HepG2 (cell line): Measurements from ENCODE around the gene TACC2. TPM values are rescaled to one million over a fixed set of nuclear protein-coding genes. Genes with fewer than 3 reads are reported as not detected.

Experiments used
- ATAC-seq: fragments of 200-7000 bp; cut with Tn5 transposase; 3 replicates; pipeline ENCODE4 v1.9.1; 2020; ENCODE audit warnings: mild to moderate bottlenecking, moderate library complexity
- BruUV-seq: library from RNA; stranded (reverse); fragments of 400-500 nt; replicated peaks from 2 replicates; lab custom pipeline; 2021; lab: Mats Ljungman, UMichigan
- CTCF ChIA-PET: fragments of 300-600 bp; formaldehyde crosslinking; extraction: SDS; loops from one replicate; lab custom pipeline; 2021; ENCODE audit warnings: low total read pairs, inconsistent platforms, low intra/inter-chr PET ratio; lab: Yijun Ruan, JAX
- POLR2A ChIA-PET: fragments of 350-600 bp; sonication (Branson Sonifier 250); formaldehyde crosslinking; loops from one replicate; lab custom pipeline; 2020; ENCODE audit warnings: antibody characterized with exemption, inconsistent platforms; lab: Yijun Ruan, JAX
- DNase-seq: peaks from one replicate; pipeline ENCODE4 v3.0.0-alpha.2; 2015; ENCODE audit warnings: low spot score
- FAIRE-seq: peaks from 3 replicates; lab custom pipeline; 2011; peaks lifted over from hg19 to GRCh38; lab: Jason Lieb, UNC
- H2AFZ ChIP-seq: one replicate; pipeline ENCODE4 v1.6.1; 2011; ENCODE audit warnings: low read length, inconsistent platforms
- H3K27ac ChIP-seq: fragments of 300-600 bp; 3 replicates; pipeline ENCODE4 v1.8.0; 2011; ENCODE audit warnings: mixed run types, mild to moderate bottlenecking, mixed read lengths, low read length, inconsistent platforms; ENCODE audit not compliant: insufficient read depth; ENCODE audit errors: extremely low read length
- H3K27me3 ChIP-seq, 2 experiments: fragments of 200-600 bp in 1 of 2; 2 replicates in 1 of 2; 3 replicates in 1 of 2; pipeline versions ENCODE4 v1.6.0 to v1.8.0; 2011; ENCODE audit warnings: low read length in 2 of 2, mild to moderate bottlenecking in 2 of 2, moderate library complexity in 2 of 2, inconsistent platforms in 1 of 2; ENCODE audit not compliant: insufficient read depth in 2 of 2, control insufficient read depth in 1 of 2
- H3K36me3 ChIP-seq, 2 experiments: fragments of 200-600 bp in 1 of 2; replicated peaks in 1 of 2; 2 replicates in 1 of 2; 3 replicates in 1 of 2; pipeline versions ENCODE4 v1.5.1 to v1.8.0; 2011; ENCODE audit warnings: low read length in 2 of 2, inconsistent platforms in 1 of 2; ENCODE audit not compliant: insufficient read depth in 2 of 2, control insufficient read depth in 1 of 2
- H3K4me1 ChIP-seq: 2 replicates; pipeline ENCODE4 v1.5.1; 2012; ENCODE audit warnings: low read length, inconsistent platforms; ENCODE audit not compliant: insufficient read depth
- H3K4me2 ChIP-seq: 2 replicates; pipeline ENCODE4 v1.6.0; 2011; ENCODE audit warnings: low read depth, low read length, inconsistent platforms
- H3K4me3 ChIP-seq, 3 experiments: fragments of 200-600 bp in 1 of 3; sonication (generic), shearing (Covaris generic) in 1 of 3; replicated peaks in 1 of 3; 2 replicates each; pipeline ENCODE4 v1.5.1; 2011 to 2016; ENCODE audit warnings: low read length in 3 of 3, inconsistent platforms in 2 of 3, low read depth in 2 of 3, mild to moderate bottlenecking in 2 of 3, control low read depth in 1 of 3, mixed read lengths in 1 of 3; ENCODE audit not compliant: insufficient read depth in 1 of 3
- H3K79me2 ChIP-seq: one replicate; pipeline ENCODE4 v1.6.1; 2011; ENCODE audit warnings: low read length, inconsistent platforms; ENCODE audit not compliant: insufficient read depth
- H3K9ac ChIP-seq: 2 replicates; pipeline ENCODE4 v1.6.0; 2011; ENCODE audit warnings: mild to moderate bottlenecking, low read depth, low read length, inconsistent platforms; ENCODE audit not compliant: insufficient read depth
- H3K9me3 ChIP-seq: 2 replicates; pipeline ENCODE4 v1.5.1; 2012; ENCODE audit warnings: mild to moderate bottlenecking, low read length
- H4K20me1 ChIP-seq: 2 replicates; pipeline ENCODE4 v1.6.0; 2011; ENCODE audit warnings: inconsistent platforms, mild to moderate bottlenecking, low read length, moderate library complexity; ENCODE audit not compliant: insufficient read depth
- DNMT3B ChIP-seq: conservative IDR thresholded peaks from 2 replicates; pipeline ENCODE4 v1.6.1; 2016; ENCODE audit warnings: missing biosample characterization, control low read depth
- NR2F1 ChIP-seq, 2 experiments: fragments of 450-650 bp in 1 of 2; formaldehyde crosslinking in 1 of 2; IDR thresholded peaks; 2 replicates each; pipeline versions ENCODE4 v1.5.0 to v1.6.1; 2016 to 2020; ENCODE audit warnings: mild to moderate bottlenecking in 1 of 2, missing compliant biosample characterization in 1 of 2, missing genetic modification reagents in 1 of 2, moderate library complexity in 1 of 2
- ZNF121 ChIP-seq: sonication (generic); formaldehyde crosslinking; IDR thresholded peaks from 2 replicates; pipeline ENCODE4 v1.5.0; 2020; ENCODE audit warnings: mild to moderate bottlenecking, missing genetic modification reagents
- WGBS: methylation state at CpG from one replicate; pipeline ENCODE4 v1.1.6; 2017; ENCODE audit warnings: low lambda C conversion rate; 5-methylcytosine and 5-hydroxymethylcytosine counted together
- in situ Hi-C: cut with HindIII; loops from 2 replicates; pipeline ENCODE4 v1.10.0; 2017; ENCODE audit warnings: low pct_unique_long_range_greater_than_20kb; ENCODE audit not compliant: extremely low pct_ligation_motif_present
- intact Hi-C: fragments of 100-400 bp; cut with micrococcal nuclease; formaldehyde crosslinking; loops from one replicate; pipeline ENCODE4 v1.10.0; 2022; ENCODE audit not compliant: unreplicated experiment
- polyA plus RNA-seq, 8 experiments: library from polyadenylated mRNA; depleted of rRNA in 3 of 8; stranded (reverse) in 7 of 8; unstranded in 1 of 8; fragments of >200 nt; fragmentation: Illumina TruSeq in 4 of 8; extraction: Trizol in 4 of 8; gene quantifications; 2 replicates each; pipeline versions ENCODE4 v1.2.1 to v1.2.3, GENCODE V29; 2011 to 2016; ENCODE audit warnings: low read depth in 4 of 8, missing spikeins in 1 of 8, mixed read lengths in 1 of 8; ENCODE audit not compliant: insufficient read depth in 1 of 8
- total RNA-seq, 5 experiments: library from RNA; depleted of rRNA; stranded (reverse); fragments of >200 nt; fragmentation: Illumina TruSeq; extraction: Trizol; gene quantifications; 2 replicates each; pipeline ENCODE4 v1.2.3, GENCODE V29; 2016; ENCODE audit warnings: low read depth in 1 of 5
- TF ChIP-seq, protein P1 (sequence below), 2 experiments: fragments of 450-650 bp in 1 of 2; sonication (generic) in 1 of 2; formaldehyde crosslinking; IDR thresholded peaks; 2 replicates each; pipeline versions ENCODE4 v1.5.0 to v1.8.0; 2020 to 2022; ENCODE audit warnings: mild to moderate bottlenecking in 1 of 2, missing genetic modification reagents in 1 of 2

Gene TACC2
- total and polyA plus RNA-seq, 2 of the 13 experiments (the other 11 are each of a cell fraction or from before 2014, with no cell fraction given): 11.8 to 16.0 TPM

DNA sequence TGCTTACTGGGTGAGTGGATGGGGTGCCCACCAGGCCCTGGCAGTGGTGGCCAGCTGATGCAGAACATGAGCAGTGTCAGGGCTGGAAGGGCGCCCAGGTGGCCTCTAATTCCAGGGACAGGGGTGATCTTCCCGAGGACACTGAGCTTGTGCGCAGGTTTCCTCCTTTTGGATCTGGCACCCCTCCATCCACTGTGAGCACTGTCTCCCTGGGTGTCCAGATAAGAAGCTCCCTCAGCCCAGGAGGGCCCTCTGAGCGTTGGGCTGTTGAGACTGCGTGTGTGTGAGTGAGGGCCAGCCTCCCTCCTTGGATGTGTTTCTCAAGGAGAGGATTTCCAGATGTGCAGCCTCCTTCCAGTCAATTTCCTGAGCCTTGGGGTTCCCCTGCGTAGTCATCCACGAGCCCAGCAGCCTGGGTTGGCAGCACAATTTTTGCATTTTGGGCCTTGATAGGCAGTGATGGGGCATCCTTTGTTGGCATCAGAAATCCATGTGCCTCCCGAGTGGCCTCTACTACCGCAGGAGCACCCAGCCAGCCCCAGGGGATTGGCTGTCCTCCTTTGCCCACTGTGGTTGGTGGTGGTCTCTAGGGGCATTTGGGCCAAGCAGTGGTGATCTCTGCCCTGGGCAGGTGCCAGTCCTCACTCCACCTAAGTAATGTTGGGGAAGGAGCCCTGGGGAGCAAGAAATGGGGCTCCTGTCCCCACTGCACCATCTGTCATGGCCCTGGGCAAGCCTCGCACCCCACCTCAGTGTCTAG, 261.2 kb downstream of the TACC2 start (continued):
- TF ChIP-seq, protein P1, sequence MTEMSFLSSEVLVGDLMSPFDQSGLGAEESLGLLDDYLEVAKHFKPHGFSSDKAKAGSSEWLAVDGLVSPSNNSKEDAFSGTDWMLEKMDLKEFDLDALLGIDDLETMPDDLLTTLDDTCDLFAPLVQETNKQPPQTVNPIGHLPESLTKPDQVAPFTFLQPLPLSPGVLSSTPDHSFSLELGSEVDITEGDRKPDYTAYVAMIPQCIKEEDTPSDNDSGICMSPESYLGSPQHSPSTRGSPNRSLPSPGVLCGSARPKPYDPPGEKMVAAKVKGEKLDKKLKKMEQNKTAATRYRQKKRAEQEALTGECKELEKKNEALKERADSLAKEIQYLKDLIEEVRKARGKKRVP (CRISPR knock-in tag; IDR thresholded peaks at IDR 0.05): no peak
- TF ChIP-seq DNMT3B (CRISPR knock-in tag): no peak
- TF ChIP-seq, all 625 proteins: peak for 0

DNA sequence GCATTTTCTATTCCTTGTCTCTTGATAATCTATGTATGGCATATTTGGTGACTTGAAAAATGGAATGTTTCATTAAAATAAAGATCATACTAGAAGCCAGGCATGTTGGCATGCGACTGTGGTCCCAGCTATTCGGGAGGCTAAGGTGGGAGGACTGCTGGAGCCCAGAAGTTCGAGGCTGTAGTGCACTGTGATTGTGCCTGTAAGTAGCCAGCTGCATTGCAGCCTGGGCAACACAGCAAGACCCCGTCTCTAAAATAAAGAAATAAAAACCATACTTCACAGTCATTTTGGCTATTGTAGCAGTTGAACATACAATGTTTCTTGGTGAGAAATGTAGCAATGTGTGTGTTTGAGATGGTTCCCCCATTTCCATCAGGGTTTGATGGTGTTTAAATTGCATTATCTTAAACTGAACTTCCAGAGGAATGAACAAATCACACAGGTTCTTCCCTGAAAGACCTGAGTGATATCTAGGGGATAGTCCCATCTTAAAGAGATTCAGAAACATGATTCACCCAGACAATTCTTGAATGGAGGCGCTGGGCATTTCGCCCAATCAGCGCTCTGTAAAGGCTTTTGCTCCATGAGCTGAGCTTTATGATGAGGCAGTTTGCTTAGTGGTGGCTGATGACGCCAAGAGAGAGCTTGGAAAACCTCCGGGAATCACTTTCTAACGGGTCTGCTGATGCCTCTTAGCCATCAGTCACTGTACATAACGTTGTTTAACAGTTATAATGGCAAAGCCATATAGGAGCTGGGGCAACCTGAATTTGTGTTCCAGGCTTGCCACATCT, 262.7 kb downstream of the TACC2 start:
- Histone ChIP-seq H3K9me3 (no peaks in the 10 kb centered on the region), H3K4me1 (peaks cover 6% of the 10 kb centered on the region; the same call in 1 of the 2 replicates), H3K4me3 (no peak overlapping the region), H3K4me2 (no peak overlapping the region), H3K9ac (no peak overlapping the region), H3K36me3 (peaks cover 5 to 17% of the 10 kb centered on the region in 2 experiments; a peak in 4 of 5 replicates), H4K20me1 (no peaks in the 10 kb centered on the region), H2AFZ (no peak overlapping the region), H3K27ac (no peak overlapping the region), H3K79me2 (no peaks in the 10 kb centered on the region), H3K27me3 (no peaks in the 10 kb centered on the region; a peak in 1 of 5 replicates)
- intact Hi-C loops: no loop called here
- no TSS peak for BruUV-seq
- no peak for DNase-seq
- FAIRE-seq: no peak
- no peak for ATAC-seq
- CTCF ChIA-PET: no interaction called here
- 98% methylated on average over 11 of the region's 11 CpGs for WGBS
- no peak for TF ChIP-seq NR2F1 (CRISPR knock-in tag; IDR thresholded peaks at IDR 0.05)
- TF ChIP-seq ZNF121 (CRISPR knock-in tag): peak; percentile 45; the same call in 1 of the 2 replicates
- in situ Hi-C loops: no loop called here
- POLR2A ChIA-PET: no interaction called here
